Measurements from ENCODE around the gene SYPL1.

The SYPL1 gene

DNA sequence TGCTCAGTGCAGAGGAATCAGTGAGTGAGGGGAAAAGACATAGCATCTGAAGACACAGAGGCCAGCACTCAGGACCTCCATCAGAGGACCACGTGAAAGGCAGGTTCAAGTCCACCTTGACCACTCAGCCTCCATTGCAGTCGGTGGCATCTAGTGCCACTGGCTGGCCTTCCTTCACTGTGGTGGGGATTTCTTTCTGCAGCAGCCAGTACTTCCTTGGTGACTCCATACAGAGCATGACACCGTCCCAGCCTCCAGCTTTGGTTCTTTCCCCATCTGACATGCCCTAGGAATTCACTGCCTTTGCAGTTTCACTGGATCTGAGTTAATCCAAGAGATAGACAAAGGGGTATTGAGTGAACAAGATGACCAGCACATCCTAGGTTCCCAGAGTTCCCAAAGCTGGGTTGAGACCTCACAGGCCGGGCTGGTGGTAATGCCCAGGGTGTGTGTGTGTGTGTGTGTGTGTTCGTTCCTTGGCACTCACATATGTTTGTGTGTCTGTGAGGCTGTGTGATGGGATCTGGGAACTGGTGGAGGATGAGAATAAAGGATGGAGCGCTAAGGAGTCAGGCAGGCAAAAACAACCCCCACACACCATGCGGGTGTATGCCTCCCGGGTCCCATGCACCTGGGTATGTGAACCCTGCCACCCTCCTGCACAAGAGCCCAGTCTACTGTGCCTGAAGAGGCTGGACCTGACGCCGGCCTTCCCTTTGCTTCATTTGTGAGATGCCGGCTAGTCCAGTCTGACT is 57.8 kb downstream of the SYPL1 start:
- TF ChIP-seq CTCF (IDR thresholded peaks at IDR 0.05; ENCODE audit: low read depth, low read length, missing control alignments) = no peak
- no peak overlapping the region for H3K4me3 ChIP-seq (ENCODE audit: low read depth, low read length)
- DNase-seq (ENCODE audit: low read depth) = no peak

DNA sequence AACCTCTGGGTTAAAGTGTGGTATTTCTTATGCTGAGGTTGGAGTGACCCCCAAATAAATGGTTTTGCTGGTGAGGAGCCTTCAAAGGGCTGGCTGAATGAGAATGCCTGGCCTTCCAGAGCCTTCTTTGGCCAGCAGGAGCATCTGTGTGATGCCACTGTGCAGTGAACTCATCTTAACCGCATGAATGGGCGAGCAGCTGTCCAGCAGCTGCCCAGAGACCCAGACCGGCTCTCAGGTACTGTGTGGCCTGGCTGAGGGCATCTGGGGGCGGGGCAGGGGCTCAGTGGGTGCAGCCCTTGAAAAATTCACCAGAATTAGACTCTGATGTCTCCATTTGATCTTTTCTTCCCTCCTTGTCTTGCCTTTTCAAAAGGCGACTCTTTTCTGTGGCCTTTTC is 59.0 kb downstream of the SYPL1 start:
- TF ChIP-seq CTCF (IDR thresholded peaks at IDR 0.05; ENCODE audit: low read depth, low read length, missing control alignments) = no peak

GRCh38 chr7:106052681-106053080 is 59.4 kb downstream of the SYPL1 start:
- DNase-seq (ENCODE audit: low read depth) = no peak
- H3K4me3 ChIP-seq (ENCODE audit: low read depth, low read length) = no peak overlapping the region
- no peak for TF ChIP-seq CTCF (IDR thresholded peaks at IDR 0.05; ENCODE audit: low read depth, low read length, missing control alignments)

More for the DNA sequence above, 59.0 kb downstream of the SYPL1 start:
- H3K4me3 ChIP-seq (ENCODE audit: low read depth, low read length) = no peak overlapping the region
- no peak for DNase-seq (ENCODE audit: low read depth)

DNA sequence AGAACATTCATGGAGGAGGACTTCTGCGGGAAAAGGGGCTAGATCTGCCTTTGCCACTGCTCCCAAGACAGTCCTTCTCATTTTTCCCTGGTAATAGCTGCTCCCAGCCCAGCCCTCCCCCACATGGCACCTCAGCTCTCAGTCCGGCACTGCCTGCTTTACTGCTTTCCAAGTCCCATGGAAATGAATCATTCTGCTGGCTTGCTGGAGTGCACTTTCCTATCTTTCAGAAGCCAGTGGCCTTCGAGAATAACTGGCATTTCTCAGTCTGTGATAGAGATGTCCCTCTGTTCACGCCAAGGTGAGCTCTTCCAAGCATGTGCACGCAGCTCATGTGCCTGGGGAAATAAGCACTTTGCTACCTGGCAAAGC is 61.4 kb downstream of the SYPL1 start:
- no peak overlapping the region for H3K4me3 ChIP-seq (ENCODE audit: low read depth, low read length)
- TF ChIP-seq CTCF (IDR thresholded peaks at IDR 0.05; ENCODE audit: low read depth, low read length, missing control alignments) = no peak

GRCh38 chr7:106050002-106050745 is 61.9 kb downstream of the SYPL1 start:
- no peak overlapping the region for H3K4me3 ChIP-seq (ENCODE audit: low read depth, low read length)
- no peak for DNase-seq (ENCODE audit: low read depth)
- TF ChIP-seq CTCF (IDR thresholded peaks at IDR 0.05; ENCODE audit: low read depth, low read length, missing control alignments) = peak; percentile 14

More for the DNA sequence above, 61.4 kb downstream of the SYPL1 start:
- no peak for DNase-seq (ENCODE audit: low read depth)

GRCh38 chr7:106049139-106049752 is 62.9 kb downstream of the SYPL1 start:
- H3K4me3 ChIP-seq (ENCODE audit: low read depth, low read length) = no peak overlapping the region
- DNase-seq (ENCODE audit: low read depth) = no peak
- TF ChIP-seq CTCF (IDR thresholded peaks at IDR 0.05; ENCODE audit: low read depth, low read length, missing control alignments) = no peak

Measured in GM12864 (cell line).